ENCODE results near the gene KIAA1755. TPM values are rescaled to one million over a fixed set of nuclear protein-coding genes. Genes with fewer than 3 reads are reported as not detected.

Gene KIAA1755
- total and polyA plus RNA-seq, 9 of the 15 experiments (the other 6 are each of a cell fraction or from before 2014, with no cell fraction given), result not detected

- TF ChIP-seq, protein P1, sequence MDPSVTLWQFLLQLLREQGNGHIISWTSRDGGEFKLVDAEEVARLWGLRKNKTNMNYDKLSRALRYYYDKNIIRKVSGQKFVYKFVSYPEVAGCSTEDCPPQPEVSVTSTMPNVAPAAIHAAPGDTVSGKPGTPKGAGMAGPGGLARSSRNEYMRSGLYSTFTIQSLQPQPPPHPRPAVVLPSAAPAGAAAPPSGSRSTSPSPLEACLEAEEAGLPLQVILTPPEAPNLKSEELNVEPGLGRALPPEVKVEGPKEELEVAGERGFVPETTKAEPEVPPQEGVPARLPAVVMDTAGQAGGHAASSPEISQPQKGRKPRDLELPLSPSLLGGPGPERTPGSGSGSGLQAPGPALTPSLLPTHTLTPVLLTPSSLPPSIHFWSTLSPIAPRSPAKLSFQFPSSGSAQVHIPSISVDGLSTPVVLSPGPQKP (CRISPR knock-in tag; IDR thresholded peaks at IDR 0.05), result no peak
- TF ChIP-seq PYGO2 (tag; IDR thresholded peaks at IDR 0.05), result no peak
- no peak for TF ChIP-seq ZFP30 (CRISPR knock-in tag; IDR thresholded peaks at IDR 0.05; ENCODE audit: borderline replicate concordance)
- TF ChIP-seq, protein P2, sequence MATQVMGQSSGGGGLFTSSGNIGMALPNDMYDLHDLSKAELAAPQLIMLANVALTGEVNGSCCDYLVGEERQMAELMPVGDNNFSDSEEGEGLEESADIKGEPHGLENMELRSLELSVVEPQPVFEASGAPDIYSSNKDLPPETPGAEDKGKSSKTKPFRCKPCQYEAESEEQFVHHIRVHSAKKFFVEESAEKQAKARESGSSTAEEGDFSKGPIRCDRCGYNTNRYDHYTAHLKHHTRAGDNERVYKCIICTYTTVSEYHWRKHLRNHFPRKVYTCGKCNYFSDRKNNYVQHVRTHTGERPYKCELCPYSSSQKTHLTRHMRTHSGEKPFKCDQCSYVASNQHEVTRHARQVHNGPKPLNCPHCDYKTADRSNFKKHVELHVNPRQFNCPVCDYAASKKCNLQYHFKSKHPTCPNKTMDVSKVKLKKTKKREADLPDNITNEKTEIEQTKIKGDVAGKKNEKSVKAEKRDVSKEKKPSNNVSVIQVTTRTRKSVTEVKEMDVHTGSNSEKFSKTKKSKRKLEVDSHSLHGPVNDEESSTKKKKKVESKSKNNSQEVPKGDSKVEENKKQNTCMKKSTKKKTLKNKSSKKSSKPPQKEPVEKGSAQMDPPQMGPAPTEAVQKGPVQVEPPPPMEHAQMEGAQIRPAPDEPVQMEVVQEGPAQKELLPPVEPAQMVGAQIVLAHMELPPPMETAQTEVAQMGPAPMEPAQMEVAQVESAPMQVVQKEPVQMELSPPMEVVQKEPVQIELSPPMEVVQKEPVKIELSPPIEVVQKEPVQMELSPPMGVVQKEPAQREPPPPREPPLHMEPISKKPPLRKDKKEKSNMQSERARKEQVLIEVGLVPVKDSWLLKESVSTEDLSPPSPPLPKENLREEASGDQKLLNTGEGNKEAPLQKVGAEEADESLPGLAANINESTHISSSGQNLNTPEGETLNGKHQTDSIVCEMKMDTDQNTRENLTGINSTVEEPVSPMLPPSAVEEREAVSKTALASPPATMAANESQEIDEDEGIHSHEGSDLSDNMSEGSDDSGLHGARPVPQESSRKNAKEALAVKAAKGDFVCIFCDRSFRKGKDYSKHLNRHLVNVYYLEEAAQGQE (IDR thresholded peaks at IDR 0.05; ENCODE audit: borderline replicate concordance), result peak; percentile 8; the same call in 1 of the 2 replicates
- TF ChIP-seq, protein P2 (CRISPR knock-in tag; IDR thresholded peaks at IDR 0.05; ENCODE audit: low read depth), result no peak
- TF ChIP-seq PTRF (tag; IDR thresholded peaks at IDR 0.05), result no peak
- TF ChIP-seq CREB3L1 (IDR thresholded peaks at IDR 0.05; ENCODE audit: borderline replicate concordance, low read depth), result no peak
- no peak for TF ChIP-seq CXXC5 (CRISPR knock-in tag; IDR thresholded peaks at IDR 0.05)
- TF ChIP-seq ZNF75A (CRISPR knock-in tag; IDR thresholded peaks at IDR 0.05), result no peak
- TF ChIP-seq NBN (IDR thresholded peaks at IDR 0.05; ENCODE audit: low read depth), result 0 out of 2 replicates have a peak, but pooled peaks have one; percentile 19
- no peak for TF ChIP-seq ZNF785 (CRISPR knock-in tag; IDR thresholded peaks at IDR 0.05)
- peak; percentile 27; the same call in 1 of the 2 replicates for TF ChIP-seq CEBPG (CRISPR knock-in tag; IDR thresholded peaks at IDR 0.05)
- peak in 1 of 2 experiments; percentile 11; a peak in 2 of 4 replicates for TF ChIP-seq CEBPG (tag; conservative IDR thresholded peaks at IDR 0.05 in 1 of 2, IDR thresholded peaks at IDR 0.05 in 1 of 2)
- peak; percentile 40; the same call in 1 of the 2 replicates for TF ChIP-seq STAG1 (CRISPR knock-in tag; IDR thresholded peaks at IDR 0.05; ENCODE audit: borderline replicate concordance)
- 0 out of 2 replicates have a peak, but pooled peaks have one; percentile 16 for TF ChIP-seq KLF16 (IDR thresholded peaks at IDR 0.05)
Measured at GRCh38 chr20:38242848-38243708, 17.5 kb downstream of the KIAA1755 start (continued).

All from K562 (cell line).